Neural cell (in vitro differentiated cells): ENCODE measurements around the gene AADACL2. TPM values are rescaled to one million over a fixed set of nuclear protein-coding genes. Genes with fewer than 3 reads are reported as not detected.

ENCODE experiments used
- H2AFZ ChIP-seq: fragments of 200-600, 300-800 bp; sonication (generic), shearing (Covaris generic); 2 replicates; pipeline ENCODE4 v1.6.0; 2014; ENCODE audit warnings: low read depth, mild to moderate bottlenecking, antibody characterized with exemption, low read length, moderate library complexity
- H3F3A ChIP-seq: fragments of 200-600 bp; shearing (Covaris generic); 2 replicates; pipeline ENCODE4 v1.6.1; 2016; ENCODE audit warnings: mild to moderate bottlenecking, moderate library complexity, mixed read lengths, antibody characterized with exemption, low read length; ENCODE audit not compliant: insufficient read depth, poor library complexity, severe bottlenecking
- H3K27ac ChIP-seq: fragments of 200-600, 300-800 bp; sonication (generic), shearing (Covaris generic); 2 replicates; pipeline ENCODE4 v1.5.1; 2014; ENCODE audit warnings: mild to moderate bottlenecking, low read length, moderate library complexity
- H3K27me3 ChIP-seq: fragments of 300-800, 200-600 bp; sonication (generic), shearing (Covaris generic); 2 replicates; pipeline ENCODE4 v1.6.0; 2014; ENCODE audit warnings: mild to moderate bottlenecking, low read depth, low read length, moderate library complexity; ENCODE audit not compliant: insufficient read depth
- H3K36me3 ChIP-seq: fragments of 300-800, 200-600 bp; sonication (generic), shearing (Covaris generic); 2 replicates; pipeline ENCODE4 v1.5.1; 2014; ENCODE audit warnings: mild to moderate bottlenecking, antibody characterized with exemption, low read length, moderate library complexity; ENCODE audit not compliant: insufficient read depth
- H3K4me2 ChIP-seq: fragments of 300-800, 200-600 bp; sonication (generic), shearing (Covaris generic); 2 replicates; pipeline ENCODE4 v1.6.0; 2014; ENCODE audit warnings: mild to moderate bottlenecking, low read length
- H3K4me3 ChIP-seq: fragments of 300-800, 200-600 bp; sonication (generic), shearing (Covaris generic); 2 replicates; pipeline ENCODE4 v1.5.1; 2014; ENCODE audit warnings: mild to moderate bottlenecking, low read length, moderate library complexity
- H3K79me2 ChIP-seq: fragments of 200-600 bp; shearing (Covaris generic); replicated peaks from 2 replicates; pipeline ENCODE4 v1.6.0; 2014; ENCODE audit warnings: mild to moderate bottlenecking, low read length, moderate library complexity; ENCODE audit not compliant: insufficient read depth
- H3K9ac ChIP-seq: fragments of 300-800, 200-600 bp; sonication (generic), shearing (Covaris generic); 2 replicates; pipeline ENCODE4 v1.6.1; 2016; ENCODE audit warnings: mild to moderate bottlenecking, low read length, mixed read lengths
- H3K9me2 ChIP-seq: fragments of 200-600 bp; shearing (Covaris generic); 2 replicates; pipeline ENCODE4 v1.6.1; 2016; ENCODE audit warnings: mild to moderate bottlenecking, low read length, mixed read lengths; ENCODE audit not compliant: insufficient read depth
- H3K9me3 ChIP-seq: fragments of 200-600, 300-800 bp; sonication (generic), shearing (Covaris generic); 2 replicates; pipeline ENCODE4 v1.6.1; 2016; ENCODE audit warnings: mild to moderate bottlenecking, mixed run types, low read length, moderate library complexity, mixed read lengths
- H4K20me1 ChIP-seq: fragments of 200-600 bp; shearing (Covaris generic); 2 replicates; pipeline ENCODE4 v1.6.1; 2016; ENCODE audit warnings: mild to moderate bottlenecking, mixed run types; ENCODE audit not compliant: insufficient read depth
- CTCF ChIP-seq: fragments of 450-650 bp; IDR thresholded peaks from 2 replicates; pipeline ENCODE4 v1.5.1; 2014; ENCODE audit warnings: antibody characterized with exemption, mild to moderate bottlenecking, moderate library complexity; ENCODE audit not compliant: poor library complexity, severe bottlenecking
- EP300 ChIP-seq: fragments of 450-650 bp; conservative IDR thresholded peaks from 2 replicates; pipeline ENCODE4 v1.6.1; 2014; ENCODE audit warnings: antibody characterized with exemption, mild to moderate bottlenecking, moderate library complexity; ENCODE audit not compliant: poor library complexity, severe bottlenecking
- EZH2 ChIP-seq: fragments of 200-600, 300-800 bp; shearing (Covaris generic), sonication (generic); IDR thresholded peaks from 2 replicates; pipeline ENCODE4 v1.6.1; 2014; ENCODE audit warnings: antibody characterized with exemption, low read length, borderline replicate concordance, mild to moderate bottlenecking; ENCODE audit not compliant: insufficient read depth, poor library complexity, severe bottlenecking
- MXI1 ChIP-seq: fragments of 450-650 bp; conservative IDR thresholded peaks from 2 replicates; pipeline ENCODE4 v1.6.1; 2014; ENCODE audit warnings: antibody characterized with exemption, mild to moderate bottlenecking; ENCODE audit not compliant: poor library complexity, severe bottlenecking
- POLR2AphosphoS5 ChIP-seq: IDR thresholded peaks from 2 replicates; pipeline ENCODE4 v1.6.1; 2012
- RAD21 ChIP-seq: fragments of 450-650 bp; conservative IDR thresholded peaks from 2 replicates; pipeline ENCODE4 v1.6.1; 2014; ENCODE audit warnings: antibody characterized with exemption, mild to moderate bottlenecking, moderate library complexity
- REST ChIP-seq: IDR thresholded peaks from 2 replicates; pipeline ENCODE4 v1.6.1; 2012; ENCODE audit warnings: borderline replicate concordance
- SMC3 ChIP-seq: fragments of 450-650 bp; conservative IDR thresholded peaks from 2 replicates; pipeline ENCODE4 v1.6.1; 2014; ENCODE audit warnings: antibody characterized with exemption, mild to moderate bottlenecking, moderate library complexity; ENCODE audit not compliant: poor library complexity
- TAF1 ChIP-seq: IDR thresholded peaks from 2 replicates; pipeline ENCODE4 v1.6.1; 2012; ENCODE audit warnings: low read depth
- polyA plus RNA-seq: library from polyadenylated mRNA; depleted of rRNA; stranded (reverse); fragments of >200 nt; gene quantifications from 2 replicates; pipeline ENCODE4 v1.2.3, GENCODE V29; 2014

The AADACL2 gene
- polyA plus RNA-seq, 1 donor from 2014 or later: not detected

- no peaks in the 10 kb centered on the region for H3K27me3 ChIP-seq
- TF ChIP-seq TAF1 (no peak), SMC3 (no peak), EZH2 (no peak), EP300 (no peak), MXI1 (no peak), POLR2AphosphoS5 (no peak)
- no peaks in the 10 kb centered on the region for H3F3A ChIP-seq
- H3K36me3 ChIP-seq: no peaks in the 10 kb centered on the region
- H3K9ac ChIP-seq: no peak overlapping the region
- no peaks in the 10 kb centered on the region for H3K79me2 ChIP-seq
- no peak overlapping the region for H3K4me2 ChIP-seq
- no peak overlapping the region for H3K27ac ChIP-seq
- peaks cover 4% of the 10 kb centered on the region for H3K9me3 ChIP-seq
- no peak overlapping the region for H3K4me3 ChIP-seq
- H3K9me2 ChIP-seq: no peaks in the 10 kb centered on the region
- H2AFZ ChIP-seq: no peak overlapping the region
- no peaks in the 10 kb centered on the region for H4K20me1 ChIP-seq
Observed at GRCh38 chr3:151750678-151751077, 17.0 kb downstream of the AADACL2 start.

DNA sequence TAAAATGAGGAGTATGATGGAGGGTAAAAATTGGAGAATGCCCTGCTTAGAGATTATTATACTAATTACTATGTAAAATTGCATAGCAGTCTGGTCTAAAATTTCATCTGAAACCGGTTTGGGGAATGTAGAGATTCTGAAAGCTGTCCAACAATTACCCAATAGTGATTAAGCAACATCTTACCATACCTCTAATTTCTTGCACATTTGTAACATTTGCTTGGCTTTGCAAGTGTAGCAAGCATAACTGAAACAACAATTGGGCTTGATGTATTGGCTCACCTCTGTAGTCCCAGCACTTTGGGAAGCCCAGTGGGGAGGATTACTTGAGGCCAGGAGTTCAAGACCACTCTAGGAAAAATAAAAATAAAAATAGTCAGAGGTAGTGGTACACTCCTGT, 17.4 kb downstream of the AADACL2 start:
- Histone ChIP-seq H4K20me1 (no peaks in the 10 kb centered on the region), H3K4me2 (no peak overlapping the region), H3K79me2 (no peaks in the 10 kb centered on the region), H3K9ac (no peak overlapping the region), H3K27ac (no peak overlapping the region), H3K9me3 (peaks cover 4% of the 10 kb centered on the region), H2AFZ (no peak overlapping the region), H3K4me3 (no peak overlapping the region), H3K36me3 (no peaks in the 10 kb centered on the region), H3K9me2 (no peaks in the 10 kb centered on the region), H3F3A (no peaks in the 10 kb centered on the region), H3K27me3 (no peaks in the 10 kb centered on the region)
- TF ChIP-seq EZH2: no peak
- TF ChIP-seq REST: no peak
- TF ChIP-seq EP300: no peak
- no peak for TF ChIP-seq RAD21
- no peak for TF ChIP-seq TAF1
- TF ChIP-seq CTCF: no peak
- TF ChIP-seq POLR2AphosphoS5: no peak
- TF ChIP-seq MXI1: no peak
- no peak for TF ChIP-seq SMC3

GRCh38 chr3:151753846-151754245, 20.1 kb downstream of the AADACL2 start:
- H3K79me2 ChIP-seq: no peaks in the 10 kb centered on the region
- TF ChIP-seq SMC3: no peak
- no peak for TF ChIP-seq TAF1
- no peaks in the 10 kb centered on the region for H4K20me1 ChIP-seq
- no peaks in the 10 kb centered on the region for H3F3A ChIP-seq
- H3K36me3 ChIP-seq: no peaks in the 10 kb centered on the region
- H3K9me3 ChIP-seq: no peaks in the 10 kb centered on the region
- H3K4me3 ChIP-seq: no peak overlapping the region
- no peak overlapping the region for H3K27ac ChIP-seq
- no peaks in the 10 kb centered on the region for H3K9me2 ChIP-seq
- no peak overlapping the region for H3K9ac ChIP-seq
- no peak overlapping the region for H3K4me2 ChIP-seq
- H2AFZ ChIP-seq: no peak overlapping the region
- H3K27me3 ChIP-seq: no peaks in the 10 kb centered on the region
